ENCODE data around the gene CHPF2.

Gene CHPF2

GRCh38 chr7:151250181-151251132 lies 18.2 kb downstream of the CHPF2 start:
- H2BK12ac ChIP-seq (ENCODE audit: low read length), result peak overlapping the region; percentile 65
- H3K14ac ChIP-seq (ENCODE audit: low read length), result peak overlapping the region; percentile 45
- peaks cover 30% of the 10 kb centered on the region for H3K79me1 ChIP-seq (ENCODE audit: low read length)
- H3K27me3 ChIP-seq (ENCODE audit: insufficient read depth, low read length), result no peaks in the 10 kb centered on the region
- H3K27ac ChIP-seq (ENCODE audit: low read depth, low read length), result no peak overlapping the region
- H2AK5ac ChIP-seq (ENCODE audit: low read length), result peak overlapping the region; percentile 3
- no peak overlapping the region for H2BK5ac ChIP-seq (ENCODE audit: low read depth, low read length, poor library complexity)
- H3K4ac ChIP-seq (ENCODE audit: low read depth, low read length), result no peak overlapping the region
- H4K8ac ChIP-seq (ENCODE audit: low read depth, low read length), result peak overlapping the region; percentile 91
- H4K91ac ChIP-seq (ENCODE audit: low read depth, low read length), result peak overlapping the region; percentile 88
- no peak overlapping the region for H2AFZ ChIP-seq (ENCODE audit: insufficient read depth, low read length, poor library complexity)
- DNase-seq, result no peak
- peaks cover 9% of the 10 kb centered on the region for H3K79me2 ChIP-seq (ENCODE audit: control insufficient read depth, insufficient read depth, low read length, poor library complexity)
- H3K9ac ChIP-seq (ENCODE audit: low read length), result no peak overlapping the region
- peaks cover 20 to 56% of the 10 kb centered on the region in 2 experiments for H3K4me1 ChIP-seq (ENCODE audit: control insufficient read depth in 1 of 2, insufficient read depth in 2 of 2, low read length in 2 of 2)
- no peak overlapping the region for H3K4me2 ChIP-seq (ENCODE audit: low read length)
- no CpG with 5 or more reads among the region's 7 CpGs for WGBS (ENCODE audit: extremely low coverage, insufficient coverage, insufficient read length)
- no peaks in the 10 kb centered on the region for H3K36me3 ChIP-seq (ENCODE audit: control insufficient read depth in 1 of 2, insufficient read depth in 2 of 2, low read length in 2 of 2)
- H3K9me3 ChIP-seq (ENCODE audit: insufficient read depth, low read depth, low read length), result no peaks in the 10 kb centered on the region
- no peak overlapping the region for H4K12ac ChIP-seq (ENCODE audit: low read depth, low read length)
- H2BK120ac ChIP-seq (ENCODE audit: insufficient read depth, low read length, poor library complexity), result peak overlapping the region; percentile 12
- no peak overlapping the region for H3K4me3 ChIP-seq (ENCODE audit: low read depth, low read length)
- no peak overlapping the region for H3K23ac ChIP-seq (ENCODE audit: low read length)
- H3K18ac ChIP-seq (ENCODE audit: low read length), result no peak overlapping the region

- Histone ChIP-seq H2BK12ac (ENCODE audit: low read length) (peak overlapping the region; percentile 65), H4K8ac (ENCODE audit: low read depth, low read length) (peak overlapping the region; percentile 91), H3K23ac (ENCODE audit: low read length) (no peak overlapping the region), H3K4ac (ENCODE audit: low read depth, low read length) (peak overlapping the region; percentile 41), H2AFZ (ENCODE audit: insufficient read depth, low read length, poor library complexity) (peak overlapping the region; percentile 74), H2AK5ac (ENCODE audit: low read length) (peak overlapping the region; percentile 43), H2BK5ac (ENCODE audit: low read depth, low read length, poor library complexity) (peak overlapping the region; percentile 52), H3K36me3 (ENCODE audit: control insufficient read depth in 1 of 2, insufficient read depth in 2 of 2, low read length in 2 of 2) (no peaks in the 10 kb centered on the region), H3K9me3 (ENCODE audit: insufficient read depth, low read depth, low read length) (no peaks in the 10 kb centered on the region), H3K27me3 (ENCODE audit: insufficient read depth, low read length) (no peaks in the 10 kb centered on the region), H4K12ac (ENCODE audit: low read depth, low read length) (peak overlapping the region; percentile 68), H3K79me2 (ENCODE audit: control insufficient read depth, insufficient read depth, low read length, poor library complexity) (peaks cover 9% of the 10 kb centered on the region), H4K91ac (ENCODE audit: low read depth, low read length) (peak overlapping the region; percentile 88), H3K18ac (ENCODE audit: low read length) (peak overlapping the region; percentile 24), H3K14ac (ENCODE audit: low read length) (peak overlapping the region; percentile 45), H3K9ac (ENCODE audit: low read length) (no peak overlapping the region), H3K4me2 (ENCODE audit: low read length) (peak overlapping the region; percentile 79), H3K4me1 (ENCODE audit: control insufficient read depth in 1 of 2, insufficient read depth in 2 of 2, low read length in 2 of 2) (peaks cover 20 to 53% of the 10 kb centered on the region in 2 experiments), H3K79me1 (ENCODE audit: low read length) (peaks cover 30% of the 10 kb centered on the region), H3K27ac (ENCODE audit: low read depth, low read length) (no peak overlapping the region), H2BK120ac (ENCODE audit: insufficient read depth, low read length, poor library complexity) (peak overlapping the region; percentile 82), H3K4me3 (ENCODE audit: low read depth, low read length) (peak overlapping the region; percentile 73)
- WGBS (ENCODE audit: extremely low coverage, insufficient coverage, insufficient read length), result no CpG with 5 or more reads among the region's 19 CpGs
- no peak for DNase-seq
Observed at GRCh38 chr7:151251328-151251688, 19.0 kb downstream of the CHPF2 start.

- Histone ChIP-seq H4K12ac (ENCODE audit: low read depth, low read length) (peak overlapping the region; percentile 68), H3K4me1 (ENCODE audit: control insufficient read depth in 1 of 2, insufficient read depth in 2 of 2, low read length in 2 of 2) (peaks cover 20 to 48% of the 10 kb centered on the region in 2 experiments), H3K79me1 (ENCODE audit: low read length) (peaks cover 30% of the 10 kb centered on the region), H4K91ac (ENCODE audit: low read depth, low read length) (peak overlapping the region; percentile 88), H3K9me3 (ENCODE audit: insufficient read depth, low read depth, low read length) (no peaks in the 10 kb centered on the region), H2AK5ac (ENCODE audit: low read length) (peak overlapping the region; percentile 16), H2BK120ac (ENCODE audit: insufficient read depth, low read length, poor library complexity) (peak overlapping the region; percentile 82), H3K9ac (ENCODE audit: low read length) (peak overlapping the region; percentile 72), H3K23ac (ENCODE audit: low read length) (no peak overlapping the region), H3K4me3 (ENCODE audit: low read depth, low read length) (peak overlapping the region; percentile 73), H3K36me3 (ENCODE audit: control insufficient read depth in 1 of 2, insufficient read depth in 2 of 2, low read length in 2 of 2) (no peaks in the 10 kb centered on the region), H4K8ac (ENCODE audit: low read depth, low read length) (peak overlapping the region; percentile 91), H2BK12ac (ENCODE audit: low read length) (peak overlapping the region; percentile 65), H3K18ac (ENCODE audit: low read length) (peak overlapping the region; percentile 76), H3K79me2 (ENCODE audit: control insufficient read depth, insufficient read depth, low read length, poor library complexity) (peaks cover 9% of the 10 kb centered on the region), H3K4ac (ENCODE audit: low read depth, low read length) (peak overlapping the region; percentile 68), H3K14ac (ENCODE audit: low read length) (peak overlapping the region; percentile 67), H3K27ac (ENCODE audit: low read depth, low read length) (peak overlapping the region; percentile 8), H2BK5ac (ENCODE audit: low read depth, low read length, poor library complexity) (peak overlapping the region; percentile 52), H3K27me3 (ENCODE audit: insufficient read depth, low read length) (no peaks in the 10 kb centered on the region), H2AFZ (ENCODE audit: insufficient read depth, low read length, poor library complexity) (peak overlapping the region; percentile 74), H3K4me2 (ENCODE audit: low read length) (peak overlapping the region; percentile 79)
- no CpG with 5 or more reads among the region's 79 CpGs for WGBS (ENCODE audit: extremely low coverage, insufficient coverage, insufficient read length)
- peak in 1 of 2 donors; percentile 56 for DNase-seq
Observed at GRCh38 chr7:151251689-151252560, 19.6 kb downstream of the CHPF2 start.

GRCh38 chr7:151252561-151252835 lies 20.2 kb downstream of the CHPF2 start:
- no peak for DNase-seq
- Histone ChIP-seq H3K79me1 (ENCODE audit: low read length) (peaks cover 30% of the 10 kb centered on the region), H2BK12ac (ENCODE audit: low read length) (no peak overlapping the region), H4K91ac (ENCODE audit: low read depth, low read length) (peak overlapping the region; percentile 86), H3K4me3 (ENCODE audit: low read depth, low read length) (peak overlapping the region; percentile 48), H3K27ac (ENCODE audit: low read depth, low read length) (no peak overlapping the region), H2AFZ (ENCODE audit: insufficient read depth, low read length, poor library complexity) (no peak overlapping the region), H3K18ac (ENCODE audit: low read length) (peak overlapping the region; percentile 76), H2BK120ac (ENCODE audit: insufficient read depth, low read length, poor library complexity) (peak overlapping the region; percentile 54), H3K9me3 (ENCODE audit: insufficient read depth, low read depth, low read length) (no peaks in the 10 kb centered on the region), H3K9ac (ENCODE audit: low read length) (no peak overlapping the region), H3K4ac (ENCODE audit: low read depth, low read length) (no peak overlapping the region), H4K8ac (ENCODE audit: low read depth, low read length) (peak overlapping the region; percentile 85), H3K79me2 (ENCODE audit: control insufficient read depth, insufficient read depth, low read length, poor library complexity) (peaks cover 9% of the 10 kb centered on the region), H3K27me3 (ENCODE audit: insufficient read depth, low read length) (no peaks in the 10 kb centered on the region), H3K4me2 (ENCODE audit: low read length) (peak overlapping the region; percentile 79), H3K36me3 (ENCODE audit: control insufficient read depth in 1 of 2, insufficient read depth in 2 of 2, low read length in 2 of 2) (no peaks in the 10 kb centered on the region), H3K4me1 (ENCODE audit: control insufficient read depth in 1 of 2, insufficient read depth in 2 of 2, low read length in 2 of 2) (peaks cover 20 to 45% of the 10 kb centered on the region in 2 experiments), H3K14ac (ENCODE audit: low read length) (peak overlapping the region; percentile 67), H2BK5ac (ENCODE audit: low read depth, low read length, poor library complexity) (no peak overlapping the region), H4K12ac (ENCODE audit: low read depth, low read length) (peak overlapping the region; percentile 54), H3K23ac (ENCODE audit: low read length) (no peak overlapping the region), H2AK5ac (ENCODE audit: low read length) (no peak overlapping the region)
- no CpG with 5 or more reads among the region's 9 CpGs for WGBS (ENCODE audit: extremely low coverage, insufficient coverage, insufficient read length)

All from trophoblast cell (in vitro differentiated cells and primary cell).